Neural cell (in vitro differentiated cells): ENCODE results near the gene ATP6V0A4. TPM values are rescaled to one million over a fixed set of nuclear protein-coding genes. Genes with fewer than 3 reads are reported as not detected.

Experiments used
- H2AFZ ChIP-seq: fragments of 200-600, 300-800 bp; sonication (generic), shearing (Covaris generic); 2 replicates; pipeline ENCODE4 v1.6.0; 2014; ENCODE audit warnings: low read depth, mild to moderate bottlenecking, antibody characterized with exemption, low read length, moderate library complexity
- H3F3A ChIP-seq: fragments of 200-600 bp; shearing (Covaris generic); 2 replicates; pipeline ENCODE4 v1.6.1; 2016; ENCODE audit warnings: mild to moderate bottlenecking, moderate library complexity, mixed read lengths, antibody characterized with exemption, low read length; ENCODE audit not compliant: insufficient read depth, poor library complexity, severe bottlenecking
- H3K27ac ChIP-seq: fragments of 200-600, 300-800 bp; sonication (generic), shearing (Covaris generic); 2 replicates; pipeline ENCODE4 v1.5.1; 2014; ENCODE audit warnings: mild to moderate bottlenecking, low read length, moderate library complexity
- H3K27me3 ChIP-seq: fragments of 300-800, 200-600 bp; sonication (generic), shearing (Covaris generic); 2 replicates; pipeline ENCODE4 v1.6.0; 2014; ENCODE audit warnings: mild to moderate bottlenecking, low read depth, low read length, moderate library complexity; ENCODE audit not compliant: insufficient read depth
- H3K36me3 ChIP-seq: fragments of 300-800, 200-600 bp; sonication (generic), shearing (Covaris generic); 2 replicates; pipeline ENCODE4 v1.5.1; 2014; ENCODE audit warnings: mild to moderate bottlenecking, antibody characterized with exemption, low read length, moderate library complexity; ENCODE audit not compliant: insufficient read depth
- H3K4me2 ChIP-seq: fragments of 300-800, 200-600 bp; sonication (generic), shearing (Covaris generic); 2 replicates; pipeline ENCODE4 v1.6.0; 2014; ENCODE audit warnings: mild to moderate bottlenecking, low read length
- H3K4me3 ChIP-seq: fragments of 300-800, 200-600 bp; sonication (generic), shearing (Covaris generic); 2 replicates; pipeline ENCODE4 v1.5.1; 2014; ENCODE audit warnings: mild to moderate bottlenecking, low read length, moderate library complexity
- H3K79me2 ChIP-seq: fragments of 200-600 bp; shearing (Covaris generic); replicated peaks from 2 replicates; pipeline ENCODE4 v1.6.0; 2014; ENCODE audit warnings: mild to moderate bottlenecking, low read length, moderate library complexity; ENCODE audit not compliant: insufficient read depth
- H3K9ac ChIP-seq: fragments of 300-800, 200-600 bp; sonication (generic), shearing (Covaris generic); 2 replicates; pipeline ENCODE4 v1.6.1; 2016; ENCODE audit warnings: mild to moderate bottlenecking, low read length, mixed read lengths
- H3K9me2 ChIP-seq: fragments of 200-600 bp; shearing (Covaris generic); 2 replicates; pipeline ENCODE4 v1.6.1; 2016; ENCODE audit warnings: mild to moderate bottlenecking, low read length, mixed read lengths; ENCODE audit not compliant: insufficient read depth
- H3K9me3 ChIP-seq: fragments of 200-600, 300-800 bp; sonication (generic), shearing (Covaris generic); 2 replicates; pipeline ENCODE4 v1.6.1; 2016; ENCODE audit warnings: mild to moderate bottlenecking, mixed run types, low read length, moderate library complexity, mixed read lengths
- H4K20me1 ChIP-seq: fragments of 200-600 bp; shearing (Covaris generic); 2 replicates; pipeline ENCODE4 v1.6.1; 2016; ENCODE audit warnings: mild to moderate bottlenecking, mixed run types; ENCODE audit not compliant: insufficient read depth
- CTCF ChIP-seq: fragments of 450-650 bp; IDR thresholded peaks from 2 replicates; pipeline ENCODE4 v1.5.1; 2014; ENCODE audit warnings: antibody characterized with exemption, mild to moderate bottlenecking, moderate library complexity; ENCODE audit not compliant: poor library complexity, severe bottlenecking
- EP300 ChIP-seq: fragments of 450-650 bp; conservative IDR thresholded peaks from 2 replicates; pipeline ENCODE4 v1.6.1; 2014; ENCODE audit warnings: antibody characterized with exemption, mild to moderate bottlenecking, moderate library complexity; ENCODE audit not compliant: poor library complexity, severe bottlenecking
- MXI1 ChIP-seq: fragments of 450-650 bp; conservative IDR thresholded peaks from 2 replicates; pipeline ENCODE4 v1.6.1; 2014; ENCODE audit warnings: antibody characterized with exemption, mild to moderate bottlenecking; ENCODE audit not compliant: poor library complexity, severe bottlenecking
- POLR2AphosphoS5 ChIP-seq: IDR thresholded peaks from 2 replicates; pipeline ENCODE4 v1.6.1; 2012
- REST ChIP-seq: IDR thresholded peaks from 2 replicates; pipeline ENCODE4 v1.6.1; 2012; ENCODE audit warnings: borderline replicate concordance
- SMC3 ChIP-seq: fragments of 450-650 bp; conservative IDR thresholded peaks from 2 replicates; pipeline ENCODE4 v1.6.1; 2014; ENCODE audit warnings: antibody characterized with exemption, mild to moderate bottlenecking, moderate library complexity; ENCODE audit not compliant: poor library complexity
- TAF1 ChIP-seq: IDR thresholded peaks from 2 replicates; pipeline ENCODE4 v1.6.1; 2012; ENCODE audit warnings: low read depth
- polyA plus RNA-seq: library from polyadenylated mRNA; depleted of rRNA; stranded (reverse); fragments of >200 nt; gene quantifications from 2 replicates; pipeline ENCODE4 v1.2.3, GENCODE V29; 2014

The ATP6V0A4 gene
- polyA plus RNA-seq, 1 donor from 2014 or later: 0.81 TPM

GRCh38 chr7:138833596-138833995 lies 35.6 kb upstream of the ATP6V0A4 start:
- H3K4me2 ChIP-seq: no peak overlapping the region
- H3K9ac ChIP-seq: no peak overlapping the region
- no peak overlapping the region for H3K4me3 ChIP-seq
- no peaks in the 10 kb centered on the region for H3K79me2 ChIP-seq
- TF ChIP-seq REST (no peak), EP300 (no peak), POLR2AphosphoS5 (no peak)
- no peaks in the 10 kb centered on the region for H3K27me3 ChIP-seq
- H3K36me3 ChIP-seq: peaks cover 6% of the 10 kb centered on the region
- no peak overlapping the region for H2AFZ ChIP-seq
- no peaks in the 10 kb centered on the region for H3K9me3 ChIP-seq
- H3F3A ChIP-seq: no peaks in the 10 kb centered on the region
- H3K9me2 ChIP-seq: no peaks in the 10 kb centered on the region
- H3K27ac ChIP-seq: no peak overlapping the region
- H4K20me1 ChIP-seq: no peaks in the 10 kb centered on the region

GRCh38 chr7:138832966-138833365 lies 35.0 kb upstream of the ATP6V0A4 start:
- TF ChIP-seq MXI1 (no peak), CTCF (no peak), REST (no peak), TAF1 (no peak), SMC3 (no peak), EP300 (no peak), POLR2AphosphoS5 (no peak)
- Histone ChIP-seq H3K9me3 (no peaks in the 10 kb centered on the region), H3K4me2 (no peak overlapping the region), H4K20me1 (no peaks in the 10 kb centered on the region), H3F3A (no peaks in the 10 kb centered on the region), H2AFZ (no peak overlapping the region), H3K27me3 (no peaks in the 10 kb centered on the region), H3K9ac (no peak overlapping the region), H3K27ac (no peak overlapping the region), H3K36me3 (peaks cover 6% of the 10 kb centered on the region), H3K4me3 (no peak overlapping the region), H3K9me2 (no peaks in the 10 kb centered on the region), H3K79me2 (no peaks in the 10 kb centered on the region)
